ENCODE measurements around the gene COPG1.

GRCh38 chr3:129288446-129288845 is 39.0 kb downstream of the COPG1 start:
- TF ChIP-seq CTCF (conservative IDR thresholded peaks at IDR 0.05; ENCODE audit: low read depth in 2 of 2) (no peak), CREB1 (CRISPR knock-in tag; IDR thresholded peaks at IDR 0.05; ENCODE audit: low read depth) (no peak), EZH2 (IDR thresholded peaks at IDR 0.05; ENCODE audit: low read depth, unreplicated experiment) (no peak), NANOG (IDR thresholded peaks at IDR 0.05; ENCODE audit: borderline replicate concordance) (no peak), POLR2AphosphoS5 (IDR thresholded peaks at IDR 0.05; ENCODE audit: low read depth) (no peak), REST (IDR thresholded peaks at IDR 0.05; ENCODE audit: unreplicated experiment) (no peak), EZH2phosphoT487 (IDR thresholded peaks at IDR 0.05; ENCODE audit: unreplicated experiment) (no peak), JUNB (IDR thresholded peaks at IDR 0.05; ENCODE audit: unreplicated experiment) (no peak)
